Lower leg skin (tissue), 4 donors: ENCODE data around the gene SAMSN1. TPM values are rescaled to one million over a fixed set of nuclear protein-coding genes. Genes with fewer than 3 reads are reported as not detected.

ENCODE experiments used
- DNase-seq, 2 donors: peaks; one replicate each; pipeline ENCODE4 v3.0.0-alpha.2; 2019; ENCODE audit warnings: low spot score in 2 of 2
- H3K4me3 ChIP-seq: fragments of 200-600 bp; sonication (generic); 2 replicates; pipeline ENCODE4 v1.5.1; 2017; ENCODE audit warnings: mild to moderate bottlenecking, low read depth; ENCODE audit not compliant: poor library complexity, severe bottlenecking
- POLR2A ChIP-seq, 2 donors: fragments of 450-650 bp; IDR thresholded peaks; one replicate each; pipeline ENCODE4 v1.6.1; 2016 to 2017; ENCODE audit warnings: antibody characterized with exemption in 2 of 2, mild to moderate bottlenecking in 1 of 2, moderate library complexity in 1 of 2
- WGBS, 2 donors: methylation state at CpG; one replicate each; pipeline ENCODE4 v1.1.5; 2018; 5-methylcytosine and 5-hydroxymethylcytosine counted together
- intact Hi-C: fragments of 100-400 bp; cut with DNase I; formaldehyde crosslinking; loops from one replicate; pipeline ENCODE4 v1.15.0; 2023; ENCODE audit warnings: low total_unique reads
- total RNA-seq, 4 donors: library from RNA; depleted of rRNA; stranded (reverse); fragments of >200 nt; gene quantifications; one replicate each; pipeline ENCODE4 v1.1.0, GENCODE V29; 2016
- TF ChIP-seq, protein P1 (sequence below), 3 donors: fragments of 450-650 bp; IDR thresholded peaks; one replicate each; pipeline ENCODE4 v1.5.1; 2016; ENCODE audit warnings: antibody characterized with exemption in 3 of 3, mild to moderate bottlenecking in 3 of 3, moderate library complexity in 2 of 3

SAMSN1 gene
- total RNA-seq, 4 donors from 2014 or later, result 0.88 to 3.4 (median 2.0) TPM

DNA sequence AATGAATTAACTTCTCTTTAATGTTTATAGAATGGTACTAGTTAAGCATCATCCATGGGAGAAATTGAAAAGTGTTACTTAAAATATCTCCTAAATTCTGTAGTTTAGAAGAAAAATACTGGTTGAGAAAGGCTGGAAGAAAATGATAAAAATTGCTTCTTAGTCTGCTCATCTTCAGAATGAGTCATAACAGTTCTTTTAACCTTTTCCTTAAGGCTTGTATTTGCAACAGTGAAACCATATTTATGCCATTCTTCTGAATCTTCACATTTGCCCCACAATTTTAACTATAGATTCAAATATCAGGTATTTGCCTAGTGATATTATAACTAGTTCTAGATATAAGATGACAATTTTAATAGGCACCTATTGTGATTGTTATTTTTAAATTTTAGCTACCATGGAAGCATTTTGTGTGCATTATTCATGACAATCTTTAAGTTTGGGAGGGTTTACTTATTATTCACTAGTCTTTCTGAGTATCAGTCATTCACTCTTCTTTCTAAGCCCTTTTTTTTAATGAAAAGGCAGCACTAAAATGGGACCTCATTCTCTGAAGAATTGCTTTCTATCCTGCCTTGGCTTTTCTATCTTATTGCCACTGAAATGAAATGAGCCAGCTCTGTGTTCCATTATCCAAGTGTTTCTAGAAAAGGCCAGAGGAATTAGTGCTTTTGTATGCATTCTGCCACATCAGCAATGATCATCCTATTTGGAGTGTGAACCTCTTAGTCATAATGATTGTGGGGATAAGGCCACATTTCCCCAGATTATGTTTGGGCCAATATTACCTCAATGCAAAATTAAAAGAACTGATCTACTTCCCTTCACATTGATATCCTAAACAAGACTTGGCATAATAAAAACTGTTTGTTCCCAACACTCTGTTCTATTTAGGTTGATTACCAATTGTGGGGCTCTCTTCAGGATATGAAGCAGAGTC lies 58.4 kb downstream of the SAMSN1 start:
- no peak for DNase-seq
- intact Hi-C loops, result no loop called here
- TF ChIP-seq POLR2A (IDR thresholded peaks at IDR 0.05), result no peak
- TF ChIP-seq, protein P1, sequence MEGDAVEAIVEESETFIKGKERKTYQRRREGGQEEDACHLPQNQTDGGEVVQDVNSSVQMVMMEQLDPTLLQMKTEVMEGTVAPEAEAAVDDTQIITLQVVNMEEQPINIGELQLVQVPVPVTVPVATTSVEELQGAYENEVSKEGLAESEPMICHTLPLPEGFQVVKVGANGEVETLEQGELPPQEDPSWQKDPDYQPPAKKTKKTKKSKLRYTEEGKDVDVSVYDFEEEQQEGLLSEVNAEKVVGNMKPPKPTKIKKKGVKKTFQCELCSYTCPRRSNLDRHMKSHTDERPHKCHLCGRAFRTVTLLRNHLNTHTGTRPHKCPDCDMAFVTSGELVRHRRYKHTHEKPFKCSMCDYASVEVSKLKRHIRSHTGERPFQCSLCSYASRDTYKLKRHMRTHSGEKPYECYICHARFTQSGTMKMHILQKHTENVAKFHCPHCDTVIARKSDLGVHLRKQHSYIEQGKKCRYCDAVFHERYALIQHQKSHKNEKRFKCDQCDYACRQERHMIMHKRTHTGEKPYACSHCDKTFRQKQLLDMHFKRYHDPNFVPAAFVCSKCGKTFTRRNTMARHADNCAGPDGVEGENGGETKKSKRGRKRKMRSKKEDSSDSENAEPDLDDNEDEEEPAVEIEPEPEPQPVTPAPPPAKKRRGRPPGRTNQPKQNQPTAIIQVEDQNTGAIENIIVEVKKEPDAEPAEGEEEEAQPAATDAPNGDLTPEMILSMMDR (IDR thresholded peaks at IDR 0.05), result no peak
- no peak overlapping the region for H3K4me3 ChIP-seq

DNA sequence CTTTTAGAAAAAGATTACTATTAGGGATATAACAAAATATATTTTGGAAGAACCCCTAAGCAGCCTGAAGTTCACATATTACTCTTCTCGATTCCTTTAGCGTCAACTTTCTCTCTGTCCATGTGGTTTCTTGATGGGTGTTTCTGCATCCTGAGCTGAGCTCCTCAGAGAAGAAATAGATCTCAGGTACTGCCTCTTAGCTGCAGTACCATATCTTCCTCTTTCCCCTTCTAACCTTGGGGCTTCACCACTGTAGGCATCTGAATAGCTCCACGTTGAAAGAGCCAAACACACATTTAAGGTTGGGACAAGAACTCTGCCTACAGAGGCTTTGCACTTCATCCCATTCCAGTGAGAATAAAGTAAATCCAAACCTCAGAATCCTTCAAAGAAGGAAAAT lies 59.2 kb downstream of the SAMSN1 start:
- intact Hi-C loops, result no loop called here
- no peak overlapping the region for H3K4me3 ChIP-seq
- 76 to 79% methylated on average over 3 of the region's 3 CpGs for WGBS, 2 donors
- DNase-seq, result no peak
- TF ChIP-seq, protein P1 (IDR thresholded peaks at IDR 0.05), result no peak
- TF ChIP-seq POLR2A (IDR thresholded peaks at IDR 0.05), result no peak

DNA sequence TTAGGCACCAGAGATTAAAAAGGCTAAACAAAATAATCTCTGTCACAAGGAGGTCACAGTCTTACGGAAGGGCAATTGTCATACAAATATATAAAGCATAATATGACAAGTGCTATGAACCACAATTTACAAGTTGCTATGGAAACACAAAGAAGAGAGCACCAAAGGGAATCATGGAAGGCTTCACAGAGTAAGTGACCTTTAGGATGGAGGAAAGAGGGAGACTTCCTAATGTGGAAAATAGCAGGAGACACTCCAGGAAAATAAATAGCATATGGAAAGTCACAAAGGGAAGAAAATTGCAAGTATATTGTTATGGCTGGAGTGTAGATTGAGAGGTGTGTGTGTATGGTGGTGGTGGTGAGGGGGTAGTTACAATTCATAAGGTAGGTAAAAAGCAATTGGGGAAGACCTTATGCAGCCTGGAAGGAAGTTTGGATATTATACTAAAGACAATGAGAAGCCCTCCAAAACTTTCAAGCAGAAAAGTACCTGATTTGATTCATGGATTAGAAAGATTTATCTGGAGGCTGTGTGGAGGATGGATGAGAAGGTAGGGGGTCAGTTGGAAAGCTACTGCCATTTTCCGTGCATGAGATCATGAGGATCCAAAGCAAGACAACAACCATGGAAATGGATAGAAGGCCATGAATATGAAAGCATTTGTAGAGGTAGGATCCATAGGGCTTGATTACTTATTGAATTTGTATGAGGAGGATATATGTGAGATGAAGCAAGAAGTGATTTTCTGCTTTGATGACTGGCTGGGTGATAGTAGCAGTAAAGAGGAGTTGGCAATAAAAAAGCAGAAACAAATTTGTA lies 61.7 kb downstream of the SAMSN1 start:
- TF ChIP-seq, protein P1 (IDR thresholded peaks at IDR 0.05), result no peak
- TF ChIP-seq POLR2A (IDR thresholded peaks at IDR 0.05), result no peak
- intact Hi-C loops, result no loop called here
- WGBS, 2 donors, result 61 to 82% methylated on average over 2 of the region's 2 CpGs
- no peak overlapping the region for H3K4me3 ChIP-seq
- DNase-seq, result no peak

DNA sequence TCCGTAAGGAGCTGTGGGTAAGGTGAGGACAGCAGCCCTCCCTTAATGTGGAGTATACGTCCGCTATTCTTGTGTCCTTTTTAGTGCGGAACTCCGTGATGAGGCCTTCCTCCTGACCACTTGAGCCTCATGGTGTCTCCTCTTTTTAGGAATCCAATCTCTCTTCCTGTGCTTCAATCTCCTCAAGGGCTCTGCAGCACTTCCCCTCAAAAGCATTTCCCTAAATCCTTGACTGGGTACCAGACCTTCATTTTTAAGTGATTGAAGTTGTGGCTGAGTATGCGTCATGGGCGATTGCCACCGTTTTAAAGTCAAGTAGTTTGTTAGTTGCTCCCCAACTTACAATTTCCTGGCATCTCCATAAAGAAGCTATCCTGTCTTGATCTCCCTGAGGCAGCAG lies 62.8 kb downstream of the SAMSN1 start:
- TF ChIP-seq POLR2A (IDR thresholded peaks at IDR 0.05), result no peak
- TF ChIP-seq, protein P1 (IDR thresholded peaks at IDR 0.05), result no peak
- intact Hi-C loops, result no loop called here
- DNase-seq, result no peak
- H3K4me3 ChIP-seq, result no peak overlapping the region
- WGBS, 2 donors, result 79 to 93% methylated on average over 8 of the region's 8 CpGs

GRCh38 chr21:14482165-14482564 lies 64.0 kb downstream of the SAMSN1 start:
- peak in 1 of 2 donors; percentile 16 for DNase-seq
- H3K4me3 ChIP-seq, result no peak overlapping the region
- intact Hi-C loops, result no loop called here
- WGBS, 2 donors, result 65 to 70% methylated on average over 7 of the region's 7 CpGs
- no peak for TF ChIP-seq POLR2A (IDR thresholded peaks at IDR 0.05)
- TF ChIP-seq, protein P1 (IDR thresholded peaks at IDR 0.05), result no peak
